IMR-90 (cell line): ENCODE data around the gene HIVEP3. TPM values are rescaled to one million over a fixed set of nuclear protein-coding genes. Genes with fewer than 3 reads are reported as not detected.

Experiments used
- ATAC-seq: fragments of 200-7000 bp; cut with Tn5 transposase; 2 replicates; pipeline ENCODE4 v1.9.1; 2020; ENCODE audit warnings: low read depth, mild to moderate bottlenecking, moderate library complexity
- BruUV-seq: library from RNA; stranded (reverse); fragments of 400-500 nt; replicated peaks from 2 replicates; lab custom pipeline; 2021; lab: Mats Ljungman, UMichigan
- CTCF ChIA-PET: fragments of 300-600 bp; formaldehyde crosslinking; extraction: SDS; loops from one replicate; lab custom pipeline; 2021; ENCODE audit warnings: antibody characterized with exemption; lab: Yijun Ruan, JAX
- POLR2A ChIA-PET: fragments of 300-600 bp; sonication (Branson Sonifier 250); formaldehyde crosslinking; loops from one replicate; lab custom pipeline; 2022; ENCODE audit warnings: antibody characterized with exemption; ENCODE audit not compliant: unreplicated experiment; lab: Charles Lee
- DNase-seq: peaks from one replicate; pipeline ENCODE4 v3.0.0; 2013
- H2AFZ ChIP-seq: replicated peaks from 2 replicates; pipeline ENCODE3; 2013; ENCODE audit warnings: low read length, mild to moderate bottlenecking; ENCODE audit not compliant: poor library complexity
- H2AK5ac ChIP-seq: 2 replicates; pipeline ENCODE4 v1.6.1; 2013; ENCODE audit warnings: low read depth, low read length, inconsistent platforms
- H2AK9ac ChIP-seq: replicated peaks from 2 replicates; pipeline ENCODE3; 2013; ENCODE audit warnings: mild to moderate bottlenecking, low read depth, low read length, moderate library complexity; ENCODE audit not compliant: poor library complexity
- H2BK120ac ChIP-seq: 2 replicates; pipeline ENCODE4 v1.6.1; 2013; ENCODE audit warnings: low read depth, low read length, inconsistent platforms
- H2BK15ac ChIP-seq: 3 replicates; pipeline ENCODE4 v1.6.1; 2013; ENCODE audit warnings: low read depth, low read length, inconsistent platforms
- H2BK20ac ChIP-seq: 2 replicates; pipeline ENCODE4 v1.6.1; 2013; ENCODE audit warnings: low read depth, mild to moderate bottlenecking, inconsistent platforms, low read length, moderate library complexity
- H2BK5ac ChIP-seq: 2 replicates; pipeline ENCODE4 v1.6.1; 2013; ENCODE audit warnings: mild to moderate bottlenecking, low read depth, low read length, inconsistent platforms; ENCODE audit not compliant: poor library complexity, severe bottlenecking
- H3K14ac ChIP-seq: replicated peaks from 2 replicates; pipeline ENCODE4 v1.6.1; 2013; ENCODE audit warnings: low read depth, low read length, inconsistent platforms
- H3K18ac ChIP-seq: 2 replicates; pipeline ENCODE4 v1.6.1; 2013; ENCODE audit warnings: low read depth, low read length, control low read depth
- H3K23ac ChIP-seq: 2 replicates; pipeline ENCODE4 v1.6.1; 2013; ENCODE audit warnings: low read depth, low read length, inconsistent platforms
- H3K27ac ChIP-seq: 2 replicates; pipeline ENCODE4 v1.5.1; 2013; ENCODE audit warnings: mild to moderate bottlenecking, control low read depth, low read length; ENCODE audit not compliant: insufficient read depth
- H3K27me3 ChIP-seq: 2 replicates; pipeline ENCODE4 v1.6.1; 2013; ENCODE audit warnings: low read length; ENCODE audit not compliant: control insufficient read depth, insufficient read depth
- H3K36me3 ChIP-seq: 2 replicates; pipeline ENCODE4 v1.6.1; 2013; ENCODE audit warnings: low read length, mixed read lengths; ENCODE audit not compliant: control insufficient read depth, insufficient read depth
- H3K4ac ChIP-seq: 2 replicates; pipeline ENCODE4 v1.6.1; 2013; ENCODE audit warnings: low read depth, low read length, inconsistent platforms
- H3K4me1 ChIP-seq: 2 replicates; pipeline ENCODE4 v1.6.1; 2013; ENCODE audit warnings: low read length, mixed read lengths; ENCODE audit not compliant: control insufficient read depth, insufficient read depth
- H3K4me2 ChIP-seq: 2 replicates; pipeline ENCODE4 v1.6.1; 2013; ENCODE audit warnings: low read depth, mild to moderate bottlenecking, control low read depth, low read length, moderate library complexity
- H3K4me3 ChIP-seq: 2 replicates; pipeline ENCODE4 v1.5.1; 2013; ENCODE audit warnings: low read depth, mild to moderate bottlenecking, control low read depth, low read length, moderate library complexity; ENCODE audit not compliant: insufficient read depth
- H3K56ac ChIP-seq: 2 replicates; pipeline ENCODE4 v1.6.1; 2013; ENCODE audit warnings: low read length, inconsistent platforms; ENCODE audit not compliant: insufficient read depth; ENCODE audit errors: extremely low read depth
- H3K79me1 ChIP-seq, 2 experiments: 2 replicates each; pipeline ENCODE4 v1.6.1; 2013; ENCODE audit warnings: low read length in 2 of 2, inconsistent platforms in 1 of 2, low read depth in 1 of 2
- H3K9ac ChIP-seq: 2 replicates; pipeline ENCODE4 v1.6.1; 2013; ENCODE audit warnings: low read depth, low read length, control low read depth
- H3K9me1 ChIP-seq: 2 replicates; pipeline ENCODE4 v1.6.1; 2013; ENCODE audit warnings: low read length, inconsistent platforms; ENCODE audit not compliant: insufficient read depth
- H3K9me3 ChIP-seq: 2 replicates; pipeline ENCODE4 v1.6.1; 2013; ENCODE audit warnings: low read length; ENCODE audit not compliant: control insufficient read depth, insufficient read depth
- H4K20me1 ChIP-seq: 2 replicates; pipeline ENCODE4 v1.6.1; 2013; ENCODE audit warnings: low read length, inconsistent platforms; ENCODE audit not compliant: insufficient read depth
- H4K5ac ChIP-seq: 2 replicates; pipeline ENCODE4 v1.6.1; 2013; ENCODE audit warnings: mild to moderate bottlenecking, low read depth, low read length, control low read depth
- H4K8ac ChIP-seq, 2 experiments: 2 replicates each; pipeline ENCODE4 v1.6.1; 2013; ENCODE audit warnings: low read depth in 2 of 2, low read length in 2 of 2, control low read depth in 1 of 2, inconsistent platforms in 1 of 2
- H4K91ac ChIP-seq: 2 replicates; pipeline ENCODE4 v1.6.1; 2013; ENCODE audit warnings: low read depth, low read length, inconsistent platforms; ENCODE audit not compliant: insufficient read depth
- BHLHE40 ChIP-seq: fragments of 150-350 bp; IDR thresholded peaks from 2 replicates; pipeline ENCODE4 v1.6.1; 2016; ENCODE audit warnings: mild to moderate bottlenecking, low read depth, low read length
- CEBPB ChIP-seq: IDR thresholded peaks from 2 replicates; pipeline ENCODE4 v1.6.1; 2012; ENCODE audit warnings: low read depth, low read length, improper control_type of control experiment
- CHD1 ChIP-seq: IDR thresholded peaks from 2 replicates; pipeline ENCODE4 v1.6.1; 2012; ENCODE audit warnings: low read depth, low read length, improper control_type of control experiment
- CTCF ChIP-seq: conservative IDR thresholded peaks from 2 replicates; pipeline ENCODE4 v1.5.1; 2012; ENCODE audit warnings: mild to moderate bottlenecking, low read depth, low read length, improper control_type of control experiment
- ELK1 ChIP-seq: fragments of 150-350 bp; IDR thresholded peaks from 2 replicates; pipeline ENCODE4 v1.6.1; 2016; ENCODE audit warnings: low read depth, mild to moderate bottlenecking, low read length, moderate library complexity, borderline replicate concordance
- FOS ChIP-seq: fragments of 150-350 bp; IDR thresholded peaks from 2 replicates; pipeline ENCODE4 v1.6.1; 2016; ENCODE audit warnings: low read depth, low read length
- MAFK ChIP-seq: IDR thresholded peaks from 2 replicates; pipeline ENCODE4 v1.6.1; 2012; ENCODE audit warnings: low read depth, low read length, improper control_type of control experiment
- MAZ ChIP-seq: IDR thresholded peaks from 2 replicates; pipeline ENCODE4 v1.6.1; 2012; ENCODE audit warnings: low read depth, mild to moderate bottlenecking, low read length, improper control_type of control experiment, moderate library complexity, borderline replicate concordance
- MXI1 ChIP-seq: IDR thresholded peaks from 2 replicates; pipeline ENCODE4 v1.6.1; 2012; ENCODE audit warnings: low read depth, mild to moderate bottlenecking, low read length, moderate library complexity, borderline replicate concordance
- NFE2L2 ChIP-seq: fragments of 150-350 bp; IDR thresholded peaks from 2 replicates; pipeline ENCODE4 v1.6.1; 2016; ENCODE audit warnings: low read depth, mild to moderate bottlenecking, low read length
- POLR2A ChIP-seq: IDR thresholded peaks from 2 replicates; pipeline ENCODE4 v1.6.1; 2012; ENCODE audit warnings: mild to moderate bottlenecking, low read depth, low read length
- RAD21 ChIP-seq: IDR thresholded peaks from 2 replicates; pipeline ENCODE4 v1.6.1; 2012; ENCODE audit warnings: low read length, improper control_type of control experiment
- RCOR1 ChIP-seq: IDR thresholded peaks from 2 replicates; pipeline ENCODE4 v1.6.1; 2012; ENCODE audit warnings: mild to moderate bottlenecking, low read length, improper control_type of control experiment; ENCODE audit not compliant: insufficient replicate concordance
- RFX5 ChIP-seq: IDR thresholded peaks from 2 replicates; pipeline ENCODE4 v1.8.0; 2012; ENCODE audit warnings: low read depth, mild to moderate bottlenecking, low read length, moderate library complexity
- SMC3 ChIP-seq: fragments of 150-350 bp; IDR thresholded peaks from 2 replicates; pipeline ENCODE4 v1.6.1; 2016; ENCODE audit warnings: low read depth, mild to moderate bottlenecking, antibody characterized with exemption, low read length, moderate library complexity
- USF2 ChIP-seq: fragments of 150-350 bp; IDR thresholded peaks from 2 replicates; pipeline ENCODE4 v1.6.1; 2017; ENCODE audit warnings: mild to moderate bottlenecking, antibody characterized with exemption, low read length, low read depth
- WGBS, 2 experiments: methylation state at CpG; one replicate each; pipeline versions ENCODE4 v1.1.5 to v1.1.7; 2013; ENCODE audit warnings: missing lambda C conversion rate in 2 of 2; ENCODE audit not compliant: insufficient read length in 1 of 2; ENCODE audit errors: extremely low coverage in 2 of 2; 5-methylcytosine and 5-hydroxymethylcytosine counted together
- dilution Hi-C: fragments of 300-500 bp; cut with HindIII; formaldehyde crosslinking; loops from one replicate; pipeline ENCODE4 v1.14.3; 2018; ENCODE audit warnings: low sequenced_read_pairs; ENCODE audit not compliant: unreplicated experiment
- in situ Hi-C: fragments of 300-500 bp; cut with MboI; formaldehyde crosslinking; loops from 3 replicates; pipeline ENCODE4 v1.14.3; 2019; ENCODE audit warnings: low sequenced_read_pairs, inconsistent platforms, mixed read lengths
- intact Hi-C: fragments of 100-400 bp; cut with micrococcal nuclease; formaldehyde crosslinking; loops from 2 replicates; pipeline ENCODE4 v1.10.0; 2022
- polyA plus RNA-seq, 3 experiments: library from polyadenylated mRNA; depleted of rRNA; stranded (reverse); fragments of >200 nt; gene quantifications; 2 replicates each; pipeline ENCODE4 v1.2.3, GENCODE V29; 2012; ENCODE audit warnings: low replicate concordance in 1 of 3
- total RNA-seq: library from RNA; depleted of rRNA; stranded (reverse); fragments of >200 nt; gene quantifications from 2 replicates; pipeline ENCODE4 v1.2.3, GENCODE V29; 2012

Gene HIVEP3
- total and polyA plus RNA-seq, 2 of the 4 experiments (the other 2 are of a cell fraction): 1.4 to 4.0 TPM

GRCh38 chr1:41705798-41706197, 212.9 kb downstream of the HIVEP3 start:
- no peaks in the 10 kb centered on the region; the same call in 1 of the 2 replicates for H3K9me3 ChIP-seq
- H3K36me3 ChIP-seq: no peaks in the 10 kb centered on the region
- H3K4me3 ChIP-seq: no peak overlapping the region
- no peak overlapping the region for H2AK9ac ChIP-seq
- no peak overlapping the region for H2BK5ac ChIP-seq
- H3K79me1 ChIP-seq: no peaks in the 10 kb centered on the region
- no peak overlapping the region for H2BK20ac ChIP-seq
- in situ Hi-C loops (no loop called here), intact Hi-C loops (no loop called here), dilution Hi-C loops (no loop called here)
- peaks cover 5% of the 10 kb centered on the region for H3K27me3 ChIP-seq
- H3K56ac ChIP-seq: no peak overlapping the region
- ChIA-PET POLR2A (no interaction called here), CTCF (no interaction called here)
- WGBS, 2 experiments: no CpG with 5 or more reads among the region's 1 CpG
- no peak overlapping the region for H4K91ac ChIP-seq
- H3K23ac ChIP-seq: no peak overlapping the region
- no peak overlapping the region for H3K18ac ChIP-seq
- no peak overlapping the region for H2BK120ac ChIP-seq
- no peak overlapping the region for H2AFZ ChIP-seq
- no TSS peak for BruUV-seq
- no peak overlapping the region for H2AK5ac ChIP-seq
- DNase-seq: no peak
- TF ChIP-seq RFX5 (no peak), CEBPB (no peak), SMC3 (no peak), FOS (no peak), ELK1 (no peak), MAZ (no peak), MAFK (no peak), CTCF (no peak), BHLHE40 (no peak), USF2 (no peak), CHD1 (no peak), RCOR1 (no peak), RAD21 (no peak), POLR2A (no peak), MXI1 (no peak), NFE2L2 (no peak)
- peaks cover 6% of the 10 kb centered on the region; the same call in 1 of the 2 replicates for H3K9me1 ChIP-seq
- no peak for ATAC-seq
- no peaks in the 10 kb centered on the region for H3K4me1 ChIP-seq
- no peak overlapping the region for H4K8ac ChIP-seq
- H3K4me2 ChIP-seq: no peak overlapping the region
- H3K27ac ChIP-seq: no peak overlapping the region
- no peak overlapping the region for H3K9ac ChIP-seq
- no peaks in the 10 kb centered on the region for H4K20me1 ChIP-seq
- H3K4ac ChIP-seq: no peak overlapping the region
- no peak overlapping the region for H4K5ac ChIP-seq
- H2BK15ac ChIP-seq: no peak overlapping the region
- no peak overlapping the region for H3K14ac ChIP-seq
